Spinal cord (tissue), 10 donors: ENCODE measurements around the gene UGT1A1. TPM values are rescaled to one million over a fixed set of nuclear protein-coding genes. Genes with fewer than 3 reads are reported as not detected.

Experiments
- DNase-seq, 6 donors: peaks; one replicate each; pipeline versions ENCODE4 v3.0.0 to v3.0.0-alpha.2; 2013 to 2015; ENCODE audit warnings: low spot score in 6 of 6, low read depth in 4 of 6
- H3K27ac ChIP-seq: one replicate; pipeline ENCODE4 v1.5.1; 2013; ENCODE audit warnings: low read depth, low read length, control low read depth
- H3K27me3 ChIP-seq: one replicate; pipeline ENCODE4 v1.6.1; 2013; ENCODE audit warnings: low read length; ENCODE audit not compliant: control insufficient read depth, insufficient read depth
- H3K36me3 ChIP-seq: one replicate; pipeline ENCODE4 v1.6.1; 2013; ENCODE audit warnings: low read length; ENCODE audit not compliant: control insufficient read depth, insufficient read depth
- H3K4me1 ChIP-seq: one replicate; pipeline ENCODE4 v1.6.1; 2013; ENCODE audit warnings: low read length; ENCODE audit not compliant: control insufficient read depth, insufficient read depth
- H3K4me3 ChIP-seq: one replicate; pipeline ENCODE4 v1.5.1; 2013; ENCODE audit warnings: low read depth, low read length, control low read depth
- H3K9me3 ChIP-seq: one replicate; pipeline ENCODE4 v1.6.1; 2013; ENCODE audit warnings: low read length; ENCODE audit not compliant: control insufficient read depth, insufficient read depth
- WGBS: methylation state at CpG from one replicate; pipeline ENCODE4 v1.1.5; 2013; ENCODE audit warnings: missing lambda C conversion rate; ENCODE audit not compliant: insufficient coverage; 5-methylcytosine and 5-hydroxymethylcytosine counted together
- polyA plus RNA-seq, 2 donors: library from polyadenylated mRNA; unstranded; fragments of 120-200 nt; gene quantifications; one replicate each; pipeline ENCODE4 v1.2.1, GENCODE V29; 2013; ENCODE audit not compliant: insufficient read length in 2 of 2
- total RNA-seq, 2 donors: library from RNA; depleted of rRNA in 1 of 2; stranded (reverse); fragments of 120-200 nt in 1 of 2; fragments of >200 nt in 1 of 2; gene quantifications; one replicate each; pipeline versions ENCODE4 v1.2.3 to v1.2.4, GENCODE V29; 2013 to 2014
- donor health status: healthy.

Gene UGT1A1
- total and polyA plus RNA-seq, 4 donors, result 0.05 TPM; not detected in 3

- DNase-seq, result no peak
- H3K4me3 ChIP-seq, result no peak overlapping the region
- peaks cover 5% of the 10 kb centered on the region for H3K4me1 ChIP-seq
- WGBS, result 90% methylated on average over 16 of the region's 18 CpGs
- H3K36me3 ChIP-seq, result no peaks in the 10 kb centered on the region
- H3K27ac ChIP-seq, result no peak overlapping the region
- H3K27me3 ChIP-seq, result no peaks in the 10 kb centered on the region
- no peaks in the 10 kb centered on the region for H3K9me3 ChIP-seq
Observed at GRCh38 chr2:233819884-233820773, 60.1 kb downstream of the UGT1A1 start.

GRCh38 chr2:233820774-233821105 is 60.7 kb downstream of the UGT1A1 start:
- DNase-seq, result no peak
- peaks cover 5% of the 10 kb centered on the region for H3K4me1 ChIP-seq
- H3K9me3 ChIP-seq, result no peaks in the 10 kb centered on the region
- H3K4me3 ChIP-seq, result no peak overlapping the region
- 61% methylated on average over 3 of the region's 6 CpGs for WGBS
- no peaks in the 10 kb centered on the region for H3K27me3 ChIP-seq
- no peaks in the 10 kb centered on the region for H3K36me3 ChIP-seq
- H3K27ac ChIP-seq, result no peak overlapping the region

GRCh38 chr2:233821196-233821595 is 61.1 kb downstream of the UGT1A1 start:
- WGBS, result 100% methylated on average over 1 of the region's 3 CpGs
- Histone ChIP-seq H3K36me3 (no peaks in the 10 kb centered on the region), H3K4me1 (peaks cover 5% of the 10 kb centered on the region), H3K27me3 (no peaks in the 10 kb centered on the region), H3K9me3 (no peaks in the 10 kb centered on the region), H3K27ac (no peak overlapping the region), H3K4me3 (no peak overlapping the region)
- no peak for DNase-seq

- Histone ChIP-seq H3K36me3 (no peaks in the 10 kb centered on the region), H3K4me1 (peaks cover 1% of the 10 kb centered on the region), H3K4me3 (no peak overlapping the region), H3K9me3 (peaks cover 3% of the 10 kb centered on the region), H3K27me3 (no peaks in the 10 kb centered on the region), H3K27ac (no peak overlapping the region)
- 92% methylated on average over 8 of the region's 8 CpGs for WGBS
- no peak for DNase-seq
Observed at GRCh38 chr2:233821709-233822100, 61.6 kb downstream of the UGT1A1 start.

- DNase-seq, result no peak
- 94% methylated on average over 21 of the region's 21 CpGs for WGBS
- peaks cover 3% of the 10 kb centered on the region for H3K9me3 ChIP-seq
- H3K27me3 ChIP-seq, result no peaks in the 10 kb centered on the region
- no peak overlapping the region for H3K4me3 ChIP-seq
- H3K36me3 ChIP-seq, result no peaks in the 10 kb centered on the region
- H3K4me1 ChIP-seq, result no peaks in the 10 kb centered on the region
- no peak overlapping the region for H3K27ac ChIP-seq
Observed at GRCh38 chr2:233822101-233822771, 62.2 kb downstream of the UGT1A1 start.

Other genes starting within 250 kb of the UGT1A1 start
- gene USP40, start 193.5 kb upstream of the UGT1A1 start, total RNA-seq, result 10 to 100 TPM; 29.6 to 40.2 TPM
- 10 to 100 TPM; 29.4 to 34.7 TPM for gene USP40, start 193.5 kb upstream of the UGT1A1 start, polyA plus RNA-seq
- gene UGT1A8, start 142.6 kb upstream of the UGT1A1 start, total RNA-seq, result not detected
- gene UGT1A8, start 142.6 kb upstream of the UGT1A1 start, polyA plus RNA-seq, result not detected
- not detected for gene UGT1A10, start 123.8 kb upstream of the UGT1A1 start, total RNA-seq
- not detected for gene UGT1A10, start 123.8 kb upstream of the UGT1A1 start, polyA plus RNA-seq
- gene UGT1A9, start 88.4 kb upstream of the UGT1A1 start, total RNA-seq, result not detected
- under 1 TPM in 1 of 2 donors, not detected in 1; 0.16 TPM for gene UGT1A9, start 88.4 kb upstream of the UGT1A1 start, polyA plus RNA-seq
- gene UGT1A7, start 78.4 kb upstream of the UGT1A1 start, total RNA-seq, result not detected
- gene UGT1A7, start 78.4 kb upstream of the UGT1A1 start, polyA plus RNA-seq, result not detected
- under 1 TPM in 1 of 2 donors, not detected in 1; 0.20 TPM for gene UGT1A6, start 67.4 kb upstream of the UGT1A1 start, total RNA-seq
- gene UGT1A6, start 67.4 kb upstream of the UGT1A1 start, polyA plus RNA-seq, result not detected
- not detected for gene UGT1A5, start 47.4 kb upstream of the UGT1A1 start, total RNA-seq
- not detected for gene UGT1A5, start 47.4 kb upstream of the UGT1A1 start, polyA plus RNA-seq
- not detected for gene UGT1A4, start 41.5 kb upstream of the UGT1A1 start, total RNA-seq
- gene UGT1A4, start 41.5 kb upstream of the UGT1A1 start, polyA plus RNA-seq, result not detected
- gene UGT1A3, start 31.2 kb upstream of the UGT1A1 start, total RNA-seq, result not detected
- not detected for gene UGT1A3, start 31.2 kb upstream of the UGT1A1 start, polyA plus RNA-seq
- under 1 TPM in 1 of 2 donors, not detected in 1; under 0.01 TPM for gene MROH2A, start 18.1 kb downstream of the UGT1A1 start, total RNA-seq
- under 1 TPM in 1 of 2 donors, not detected in 1; 0.12 TPM for gene MROH2A, start 18.1 kb downstream of the UGT1A1 start, polyA plus RNA-seq
- gene HJURP, start 94.3 kb downstream of the UGT1A1 start, total RNA-seq, result 1 to 10 TPM; 4.9 to 8.3 TPM
- 10 to 100 TPM; 11.0 to 11.4 TPM for gene HJURP, start 94.3 kb downstream of the UGT1A1 start, polyA plus RNA-seq
- 1 to 10 TPM in 1 of 2 donors, under 1 TPM in 1; 0.22 to 1.9 TPM for gene TRPM8, start 157.1 kb downstream of the UGT1A1 start, total RNA-seq
- 1 to 10 TPM; 1.1 TPM for gene TRPM8, start 157.1 kb downstream of the UGT1A1 start, polyA plus RNA-seq